CD4-positive, alpha-beta memory T cell (primary cell): ENCODE data around the gene TANC2. TPM values are rescaled to one million over a fixed set of nuclear protein-coding genes. Genes with fewer than 3 reads are reported as not detected.
A peak's percentile ranks its signal among the peaks of the same experiment; 100 is the strongest.

Source experiments
- CTCF ChIA-PET: fragments of 350-600 bp; sonication (Branson Sonifier 250); formaldehyde crosslinking; loops from one replicate; lab custom pipeline; 2021; ENCODE audit warnings: inconsistent platforms; ENCODE audit not compliant: partially characterized antibody; lab: Charles Lee
- POLR2A ChIA-PET: fragments of 350-600 bp; sonication (Branson Sonifier 250); formaldehyde crosslinking; loops from one replicate; lab custom pipeline; 2021; ENCODE audit not compliant: partially characterized antibody; lab: Charles Lee
- DNase-seq, 5 donors: peaks; one replicate each; pipeline versions ENCODE4 v3.0.0 to v3.0.0-alpha.2; 2020 to 2022; ENCODE audit warnings: mixed read lengths in 1 of 5
- H3K27ac ChIP-seq: one replicate; pipeline ENCODE4 v1.7.0; 2013; ENCODE audit warnings: low read depth, low read length
- H3K27me3 ChIP-seq: 2 replicates; pipeline ENCODE4 v1.7.0; 2013; ENCODE audit warnings: mild to moderate bottlenecking, low read length, moderate library complexity; ENCODE audit not compliant: insufficient read depth
- H3K36me3 ChIP-seq: 2 replicates; pipeline ENCODE4 v1.7.0; 2013; ENCODE audit warnings: mild to moderate bottlenecking, low read length, moderate library complexity; ENCODE audit not compliant: insufficient read depth
- H3K4me1 ChIP-seq: 2 replicates; pipeline ENCODE4 v1.7.0; 2013; ENCODE audit warnings: mild to moderate bottlenecking, low read length, moderate library complexity; ENCODE audit not compliant: insufficient read depth
- H3K4me3 ChIP-seq, 2 donors: one replicate each; pipeline ENCODE4 v1.7.0; 2013; ENCODE audit warnings: low read length in 2 of 2, mild to moderate bottlenecking in 1 of 2
- H3K9me3 ChIP-seq, 2 donors: one replicate each; pipeline ENCODE4 v1.7.0; 2013; ENCODE audit warnings: low read length in 2 of 2, control low read depth in 1 of 2; ENCODE audit not compliant: control insufficient read depth in 1 of 2
- H3K27ac Mint-ChIP-seq, 7 donors: one replicate each; pipeline ENCODE4 v1.8.0; 2020 to 2021; ENCODE audit warnings: mixed read lengths in 7 of 7, mild to moderate bottlenecking in 6 of 7, inconsistent platforms in 3 of 7, moderate library complexity in 3 of 7
- H3K27me3 Mint-ChIP-seq, 2 donors: one replicate each; pipeline ENCODE4 v1.8.0; 2020 to 2021; ENCODE audit warnings: mixed read lengths in 2 of 2
- H3K36me3 Mint-ChIP-seq, 2 donors: one replicate each; pipeline ENCODE4 v1.8.0; 2020 to 2021; ENCODE audit warnings: mixed read lengths in 2 of 2, inconsistent platforms in 1 of 2, mild to moderate bottlenecking in 1 of 2
- H3K4me1 Mint-ChIP-seq, 4 donors: one replicate each; pipeline ENCODE4 v1.8.0; 2020 to 2021; ENCODE audit warnings: mixed read lengths in 4 of 4, mild to moderate bottlenecking in 1 of 4
- H3K4me3 Mint-ChIP-seq, 8 donors: one replicate each; pipeline ENCODE4 v1.8.0; 2020 to 2021; ENCODE audit warnings: mixed read lengths in 8 of 8, mild to moderate bottlenecking in 7 of 8, moderate library complexity in 6 of 8, inconsistent platforms in 3 of 8
- H3K9me3 Mint-ChIP-seq, 8 donors: one replicate each; pipeline ENCODE4 v1.8.0; 2020 to 2021; ENCODE audit warnings: mixed read lengths in 8 of 8, mild to moderate bottlenecking in 5 of 8, inconsistent platforms in 3 of 8, moderate library complexity in 1 of 8
- intact Hi-C: fragments of 100-400 bp; cut with micrococcal nuclease; formaldehyde crosslinking; loops from one replicate; pipeline ENCODE4 v1.15.1; 2023
- polyA plus RNA-seq, 2 donors: library from polyadenylated mRNA; unstranded; fragments of 300-500 nt; fragmentation: Illumina TruSeq; gene quantifications; one replicate each; pipeline ENCODE4 v1.2.3, GENCODE V29; 2021
- total RNA-seq, 2 experiments: library from RNA; stranded (reverse); gene quantifications; one replicate each; pipeline ENCODE4 v1.2.3, GENCODE V29; 2021

TANC2 gene
- total and polyA plus RNA-seq, 4 experiments from 2014 or later, result 1.3 to 37.8 (median 22.1) TPM

- Histone ChIP-seq H3K27me3 (no peaks in the 10 kb centered on the region), H3K4me1 (no peaks in the 10 kb centered on the region), H3K4me3 (no peak overlapping the region), H3K9me3 (peaks cover 4% of the 10 kb centered on the region in 2 donors), H3K27ac (no peak overlapping the region), H3K36me3 (no peaks in the 10 kb centered on the region)
- no peak overlapping the region for H3K27ac Mint-ChIP-seq
- H3K4me1 Mint-ChIP-seq, result peaks cover 0 to 20% (median 4%) of the 10 kb centered on the region in 4 donors
- ChIA-PET POLR2A (no interaction called here), CTCF (interaction anchor here (0.6 kb wide), 1 partner anchor 29 kb away, joined by 3 read pairs; no protein-coding TSS in a partner anchor)
- DNase-seq, result no peak
- H3K36me3 Mint-ChIP-seq, result peaks cover 6 to 25% of the 10 kb centered on the region in 2 donors
- H3K27me3 Mint-ChIP-seq, result no peaks in the 10 kb centered on the region
- peaks cover 0 to 33% (median 9%) of the 10 kb centered on the region in 8 donors for H3K9me3 Mint-ChIP-seq
- intact Hi-C loops, result no loop called here
- H3K4me3 Mint-ChIP-seq, result no peak overlapping the region
Measured at GRCh38 chr17:62986549-62986948, 20.5 kb downstream of the TANC2 start.

GRCh38 chr17:62987136-62987535, 21.1 kb downstream of the TANC2 start:
- Mint-ChIP-seq H3K27me3 (no peaks in the 10 kb centered on the region), H3K9me3 (peaks cover 0 to 33% (median 9%) of the 10 kb centered on the region in 8 donors), H3K36me3 (peaks cover 6 to 25% of the 10 kb centered on the region in 2 donors), H3K4me3 (no peak overlapping the region), H3K27ac (no peak overlapping the region), H3K4me1 (peaks cover 0 to 20% (median 5%) of the 10 kb centered on the region in 4 donors)
- H3K9me3 ChIP-seq, result peaks cover 4% of the 10 kb centered on the region in 2 donors
- no peaks in the 10 kb centered on the region for H3K27me3 ChIP-seq
- no peak overlapping the region for H3K27ac ChIP-seq
- no peak for DNase-seq
- H3K36me3 ChIP-seq, result no peaks in the 10 kb centered on the region
- ChIA-PET CTCF (no interaction called here), POLR2A (no interaction called here)
- intact Hi-C loops, result no loop called here
- H3K4me3 ChIP-seq, result no peak overlapping the region
- no peaks in the 10 kb centered on the region for H3K4me1 ChIP-seq

- Histone ChIP-seq H3K36me3 (no peaks in the 10 kb centered on the region), H3K4me1 (no peaks in the 10 kb centered on the region), H3K4me3 (no peak overlapping the region), H3K27ac (no peak overlapping the region), H3K27me3 (no peaks in the 10 kb centered on the region), H3K9me3 (peaks cover under 1 to 4% of the 10 kb centered on the region in 2 donors)
- intact Hi-C loops, result no loop called here
- Mint-ChIP-seq H3K4me1 (peaks cover 0 to 17% (median 4%) of the 10 kb centered on the region in 4 donors), H3K9me3 (peaks cover 0 to 21% (median 6%) of the 10 kb centered on the region in 8 donors), H3K4me3 (no peak overlapping the region), H3K27me3 (no peaks in the 10 kb centered on the region), H3K27ac (no peak overlapping the region), H3K36me3 (peaks cover 1 to 14% of the 10 kb centered on the region in 2 donors)
- ChIA-PET POLR2A (no interaction called here), CTCF (no interaction called here)
- DNase-seq, result no peak
Measured at GRCh38 chr17:62989501-62989900, 23.5 kb downstream of the TANC2 start.

GRCh38 chr17:62994931-62995330, 28.9 kb downstream of the TANC2 start:
- POLR2A ChIA-PET, result interaction anchor here (1.0 kb wide), 1 partner anchor 73 kb away, joined by 3 read pairs; no protein-coding TSS in a partner anchor
- intact Hi-C loops, result loop anchor here (10.0 kb wide), 1 partner anchor 410 kb away; no protein-coding TSS in a partner anchor

GRCh38 chr17:62995377-62995885, 29.4 kb downstream of the TANC2 start:
- Mint-ChIP-seq H3K36me3 (peaks cover 0 to 10% of the 10 kb centered on the region in 2 donors), H3K27me3 (no peaks in the 10 kb centered on the region), H3K4me3 (no peak overlapping the region), H3K27ac (no peak overlapping the region), H3K9me3 (peaks cover 0 to 5% (median 0%) of the 10 kb centered on the region in 8 donors), H3K4me1 (peaks cover 2 to 12% (median 10%) of the 10 kb centered on the region in 4 donors)
- Histone ChIP-seq H3K27ac (no peak overlapping the region), H3K4me3 (no peak overlapping the region), H3K9me3 (no peaks in the 10 kb centered on the region), H3K36me3 (no peaks in the 10 kb centered on the region), H3K4me1 (no peaks in the 10 kb centered on the region), H3K27me3 (no peaks in the 10 kb centered on the region)
- intact Hi-C loops, result loop anchor here (10.0 kb wide), 1 partner anchor 409 kb away; no protein-coding TSS in a partner anchor
- POLR2A ChIA-PET, result interaction anchor here (1.0 kb wide), 1 partner anchor 73 kb away, joined by 3 read pairs; no protein-coding TSS in a partner anchor
- CTCF ChIA-PET, result interaction anchor here (1.0 to 1.4 kb wide), 2 partner anchors 402 to 411 kb away, joined by 3 to 8 read pairs; no protein-coding TSS in a partner anchor
- peak in 2 of 5 donors; percentile 2 for DNase-seq

More at GRCh38 chr17:62994931-62995330, 28.9 kb downstream of the TANC2 start:
- no peak overlapping the region for H3K27ac Mint-ChIP-seq
- H3K9me3 Mint-ChIP-seq, result peaks cover 0 to 5% (median 0%) of the 10 kb centered on the region in 8 donors
- no peak overlapping the region for H3K4me3 Mint-ChIP-seq
- peaks cover 2 to 14% (median 10%) of the 10 kb centered on the region in 4 donors for H3K4me1 Mint-ChIP-seq
- Histone ChIP-seq H3K27ac (no peak overlapping the region), H3K4me3 (no peak overlapping the region), H3K4me1 (no peaks in the 10 kb centered on the region), H3K9me3 (no peaks in the 10 kb centered on the region), H3K36me3 (no peaks in the 10 kb centered on the region), H3K27me3 (no peaks in the 10 kb centered on the region)
- no peak for DNase-seq
- CTCF ChIA-PET, result interaction anchor here (1.4 kb wide), 1 partner anchor 412 kb away, joined by 8 read pairs; no protein-coding TSS in a partner anchor
- no peaks in the 10 kb centered on the region for H3K27me3 Mint-ChIP-seq
- H3K36me3 Mint-ChIP-seq, result peaks cover 0 to 10% of the 10 kb centered on the region in 2 donors

- DNase-seq, result no peak
- no peak overlapping the region for H3K27ac ChIP-seq
- no peaks in the 10 kb centered on the region for H3K9me3 ChIP-seq
- intact Hi-C loops, result loop anchor here (10.0 kb wide), 1 partner anchor 409 kb away; no protein-coding TSS in a partner anchor
- H3K36me3 Mint-ChIP-seq, result peaks cover 0 to 7% of the 10 kb centered on the region in 2 donors
- no peak overlapping the region for H3K27ac Mint-ChIP-seq
- no peaks in the 10 kb centered on the region for H3K27me3 ChIP-seq
- H3K36me3 ChIP-seq, result no peaks in the 10 kb centered on the region
- CTCF ChIA-PET, result interaction anchor here (1.0 to 1.4 kb wide), 2 partner anchors 401 to 411 kb away, joined by 3 to 8 read pairs; no protein-coding TSS in a partner anchor
- H3K9me3 Mint-ChIP-seq, result peaks cover 0 to 5% (median 0%) of the 10 kb centered on the region in 8 donors
- H3K4me1 ChIP-seq, result no peaks in the 10 kb centered on the region
- H3K4me3 ChIP-seq, result no peak overlapping the region
- H3K4me1 Mint-ChIP-seq, result peaks cover 5 to 11% (median 8%) of the 10 kb centered on the region in 4 donors
- POLR2A ChIA-PET, result interaction anchor here (1.0 kb wide), 1 partner anchor 72 kb away, joined by 3 read pairs; no protein-coding TSS in a partner anchor
- no peaks in the 10 kb centered on the region for H3K27me3 Mint-ChIP-seq
- H3K4me3 Mint-ChIP-seq, result no peak overlapping the region
Measured at GRCh38 chr17:62996221-62996620, 30.2 kb downstream of the TANC2 start.

- H3K36me3 Mint-ChIP-seq, result peaks cover 0 to 7% of the 10 kb centered on the region in 2 donors
- Histone ChIP-seq H3K9me3 (no peaks in the 10 kb centered on the region), H3K27me3 (no peaks in the 10 kb centered on the region), H3K4me3 (no peak overlapping the region), H3K27ac (no peak overlapping the region), H3K36me3 (no peaks in the 10 kb centered on the region), H3K4me1 (no peaks in the 10 kb centered on the region)
- H3K27me3 Mint-ChIP-seq, result no peaks in the 10 kb centered on the region
- H3K9me3 Mint-ChIP-seq, result peaks cover 0 to 5% (median 0%) of the 10 kb centered on the region in 8 donors
- intact Hi-C loops, result loop anchor here (10.0 kb wide), 1 partner anchor 407 kb away; no protein-coding TSS in a partner anchor
- no peak for DNase-seq
- CTCF ChIA-PET, result no interaction called here
- no peak overlapping the region for H3K4me3 Mint-ChIP-seq
- no peak overlapping the region for H3K27ac Mint-ChIP-seq
- H3K4me1 Mint-ChIP-seq, result peaks cover 6 to 9% (median 8%) of the 10 kb centered on the region in 4 donors
- POLR2A ChIA-PET, result no interaction called here
Measured at GRCh38 chr17:62998166-62998565, 32.1 kb downstream of the TANC2 start.
